Activated naive CD8-positive, alpha-beta T cell treated with anti-CD3 and anti-CD28 coated beads, Interleukin-2, amount 50 U/mL, for 24 hours (primary cell): ENCODE results near the gene ANKRD29.
"Not testable (repeated sequence)": the region's sequence is repeated elsewhere in the genome, so short reads cannot be mapped to it uniquely, and the experiment has no call there.

Experiments used
- ATAC-seq: fragments of 150-1000 bp; cut with Tn5 transposase; one replicate; pipeline ENCODE4 v1.10.0; 2021
- DNase-seq: peaks from one replicate; pipeline ENCODE4 v3.0.0; 2021
- H3K27ac Mint-ChIP-seq: one replicate; pipeline ENCODE4 v1.8.0; 2021; ENCODE audit warnings: mild to moderate bottlenecking, mixed read lengths
- H3K27me3 Mint-ChIP-seq: one replicate; pipeline ENCODE4 v1.8.0; 2021; ENCODE audit warnings: mixed read lengths
- H3K36me3 Mint-ChIP-seq: one replicate; pipeline ENCODE4 v1.8.0; 2021; ENCODE audit warnings: low read depth, mixed read lengths
- H3K4me1 Mint-ChIP-seq: one replicate; pipeline ENCODE4 v1.8.0; 2021; ENCODE audit warnings: mixed read lengths
- H3K4me3 Mint-ChIP-seq: one replicate; pipeline ENCODE4 v1.8.0; 2021; ENCODE audit warnings: mild to moderate bottlenecking, moderate library complexity, mixed read lengths
- H3K9me3 Mint-ChIP-seq: one replicate; pipeline ENCODE4 v1.8.0; 2021; ENCODE audit warnings: mixed read lengths

ANKRD29 gene

GRCh38 chr18:23580677-23581367, 81.9 kb downstream of the ANKRD29 start:
- H3K4me3 Mint-ChIP-seq: no peak overlapping the region
- ATAC-seq: peak; percentile 29
- H3K27me3 Mint-ChIP-seq: no peaks in the 10 kb centered on the region
- peaks cover 20% of the 10 kb centered on the region for H3K36me3 Mint-ChIP-seq
- no peak for DNase-seq
- H3K9me3 Mint-ChIP-seq: no peaks in the 10 kb centered on the region
- no peak overlapping the region for H3K27ac Mint-ChIP-seq
- H3K4me1 Mint-ChIP-seq: peaks cover 53% of the 10 kb centered on the region

- H3K27me3 Mint-ChIP-seq: no peaks in the 10 kb centered on the region
- H3K9me3 Mint-ChIP-seq: no peaks in the 10 kb centered on the region
- peaks cover 58% of the 10 kb centered on the region for H3K4me1 Mint-ChIP-seq
- DNase-seq (no peak), ATAC-seq (no peak)
- H3K4me3 Mint-ChIP-seq: no peak overlapping the region
- no peak overlapping the region for H3K27ac Mint-ChIP-seq
- H3K36me3 Mint-ChIP-seq: peaks cover 19% of the 10 kb centered on the region
Observed at GRCh38 chr18:23578891-23579653, 83.6 kb downstream of the ANKRD29 start.

GRCh38 chr18:23578067-23578701, 84.5 kb downstream of the ANKRD29 start:
- H3K4me1 Mint-ChIP-seq: peaks cover 59% of the 10 kb centered on the region

GRCh38 chr18:23577521-23577920, 85.2 kb downstream of the ANKRD29 start:
- peaks cover 59% of the 10 kb centered on the region for H3K4me1 Mint-ChIP-seq
- not testable (repeated sequence) for H3K27ac Mint-ChIP-seq, DNase-seq, H3K4me3 Mint-ChIP-seq, H3K9me3 Mint-ChIP-seq, H3K27me3 Mint-ChIP-seq, ATAC-seq
- peaks cover 18% of the 10 kb centered on the region for H3K36me3 Mint-ChIP-seq

More at GRCh38 chr18:23578067-23578701, 84.5 kb downstream of the ANKRD29 start:
- no peaks in the 10 kb centered on the region for H3K9me3 Mint-ChIP-seq
- peak overlapping the region; percentile 34 for H3K27ac Mint-ChIP-seq
- peaks cover 18% of the 10 kb centered on the region for H3K36me3 Mint-ChIP-seq
- DNase-seq (no peak), ATAC-seq (no peak)
- no peaks in the 10 kb centered on the region for H3K27me3 Mint-ChIP-seq
- H3K4me3 Mint-ChIP-seq: no peak overlapping the region

GRCh38 chr18:23575309-23575651, 87.4 kb downstream of the ANKRD29 start:
- H3K27ac Mint-ChIP-seq: no peak overlapping the region
- no peak overlapping the region for H3K4me3 Mint-ChIP-seq
- no peaks in the 10 kb centered on the region for H3K9me3 Mint-ChIP-seq
- H3K4me1 Mint-ChIP-seq: peaks cover 45% of the 10 kb centered on the region
- ATAC-seq: no peak
- no peaks in the 10 kb centered on the region for H3K27me3 Mint-ChIP-seq
- H3K36me3 Mint-ChIP-seq: peaks cover 24% of the 10 kb centered on the region
- no peak for DNase-seq

GRCh38 chr18:23574611-23575308, 88.0 kb downstream of the ANKRD29 start:
- ATAC-seq (no peak), DNase-seq (no peak)
- peak overlapping the region; percentile 73 for H3K27ac Mint-ChIP-seq
- H3K4me3 Mint-ChIP-seq: no peak overlapping the region
- peaks cover 27% of the 10 kb centered on the region for H3K36me3 Mint-ChIP-seq
- no peaks in the 10 kb centered on the region for H3K27me3 Mint-ChIP-seq
- H3K9me3 Mint-ChIP-seq: no peaks in the 10 kb centered on the region
- H3K4me1 Mint-ChIP-seq: peaks cover 42% of the 10 kb centered on the region

GRCh38 chr18:23573626-23574431, 88.9 kb downstream of the ANKRD29 start:
- DNase-seq (peak; percentile 27), ATAC-seq (peak; percentile 80)
- Mint-ChIP-seq H3K27ac (peak overlapping the region; percentile 73), H3K4me1 (peaks cover 39% of the 10 kb centered on the region), H3K4me3 (no peak overlapping the region), H3K36me3 (peaks cover 29% of the 10 kb centered on the region), H3K27me3 (no peaks in the 10 kb centered on the region), H3K9me3 (no peaks in the 10 kb centered on the region)

GRCh38 chr18:23573020-23573419, 89.7 kb downstream of the ANKRD29 start:
- H3K4me1 Mint-ChIP-seq: peaks cover 34% of the 10 kb centered on the region
- H3K27me3 Mint-ChIP-seq: no peaks in the 10 kb centered on the region
- H3K4me3 Mint-ChIP-seq: no peak overlapping the region
- no peak overlapping the region for H3K27ac Mint-ChIP-seq
- no peaks in the 10 kb centered on the region for H3K9me3 Mint-ChIP-seq
- ATAC-seq (no peak), DNase-seq (no peak)
- peaks cover 36% of the 10 kb centered on the region for H3K36me3 Mint-ChIP-seq

GRCh38 chr18:23572570-23572969, 90.1 kb downstream of the ANKRD29 start:
- Mint-ChIP-seq H3K4me1 (peaks cover 34% of the 10 kb centered on the region), H3K4me3 (no peak overlapping the region), H3K27me3 (no peaks in the 10 kb centered on the region), H3K27ac (no peak overlapping the region), H3K9me3 (no peaks in the 10 kb centered on the region), H3K36me3 (peaks cover 38% of the 10 kb centered on the region)
- no peak for ATAC-seq
- no peak for DNase-seq

- H3K9me3 Mint-ChIP-seq: no peaks in the 10 kb centered on the region
- H3K4me1 Mint-ChIP-seq: peaks cover 34% of the 10 kb centered on the region
- no peak overlapping the region for H3K27ac Mint-ChIP-seq
- ATAC-seq (no peak), DNase-seq (no peak)
- H3K4me3 Mint-ChIP-seq: no peak overlapping the region
- peaks cover 43% of the 10 kb centered on the region for H3K36me3 Mint-ChIP-seq
- H3K27me3 Mint-ChIP-seq: no peaks in the 10 kb centered on the region
Observed at GRCh38 chr18:23572012-23572411, 90.7 kb downstream of the ANKRD29 start.

- Mint-ChIP-seq H3K27me3 (no peaks in the 10 kb centered on the region), H3K36me3 (peaks cover 40% of the 10 kb centered on the region), H3K27ac (no peak overlapping the region), H3K4me1 (peaks cover 34% of the 10 kb centered on the region), H3K4me3 (no peak overlapping the region), H3K9me3 (no peaks in the 10 kb centered on the region)
- ATAC-seq (no peak), DNase-seq (no peak)
Observed at GRCh38 chr18:23570912-23571504, 91.7 kb downstream of the ANKRD29 start.

- H3K27ac Mint-ChIP-seq: no peak overlapping the region
- ATAC-seq (no peak), DNase-seq (no peak)
- no peaks in the 10 kb centered on the region for H3K27me3 Mint-ChIP-seq
- H3K4me3 Mint-ChIP-seq: no peak overlapping the region
- peaks cover 52% of the 10 kb centered on the region for H3K36me3 Mint-ChIP-seq
- peaks cover 26% of the 10 kb centered on the region for H3K4me1 Mint-ChIP-seq
- no peaks in the 10 kb centered on the region for H3K9me3 Mint-ChIP-seq
Observed at GRCh38 chr18:23569299-23570063, 93.2 kb downstream of the ANKRD29 start.
